GM04503 (cell line): ENCODE measurements around the gene LAMC1.
"Not testable (repeated sequence)": the region's sequence is repeated elsewhere in the genome, so short reads cannot be mapped to it uniquely, and the experiment has no call there.

ENCODE experiments used
- DNase-seq: peaks from one replicate; pipeline ENCODE4 v3.0.0-alpha.2; 2012; ENCODE audit warnings: low read depth

Gene LAMC1

GRCh38 chr1:183150032-183150431 is 126.8 kb downstream of the LAMC1 start:
- DNase-seq: not testable (repeated sequence)

DNA sequence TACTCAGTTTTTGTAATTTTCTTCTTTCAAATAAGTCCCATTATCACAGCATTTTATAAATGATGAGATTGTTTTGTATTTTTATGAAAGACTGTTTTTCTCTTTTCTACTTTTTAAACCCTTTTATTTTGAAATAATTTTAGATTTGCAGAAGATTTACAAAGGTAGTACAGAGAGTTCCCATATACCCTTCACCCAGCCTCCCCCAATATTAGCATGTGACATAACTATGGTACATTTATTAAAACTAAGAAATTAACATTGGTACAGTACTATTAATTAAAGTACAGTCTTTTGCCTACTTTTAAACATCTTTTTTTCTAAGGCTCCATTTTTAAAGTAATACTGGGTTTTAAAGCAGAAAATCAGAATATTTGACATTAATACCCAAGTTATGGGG is 127.2 kb downstream of the LAMC1 start:
- DNase-seq: no peak

DNA sequence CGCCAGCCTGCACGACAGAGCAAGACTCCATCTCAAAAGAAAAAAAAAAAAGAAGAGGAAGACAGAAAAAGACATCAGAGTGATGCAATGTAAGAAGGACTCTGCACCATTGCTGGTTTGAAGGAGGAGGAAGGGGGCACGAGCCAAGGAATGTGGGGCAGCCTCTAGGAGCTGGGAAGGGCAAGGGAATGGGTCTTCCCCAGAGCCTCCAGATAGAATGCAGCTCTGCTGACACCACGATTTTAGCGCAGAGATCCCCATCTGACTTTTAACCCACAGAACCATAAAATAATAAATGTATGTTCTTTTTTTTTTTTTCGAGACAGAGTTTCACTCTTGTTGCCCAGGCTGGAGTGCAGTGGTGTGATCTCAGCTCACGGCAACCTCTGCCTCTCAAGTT is 129.0 kb downstream of the LAMC1 start:
- DNase-seq: no peak

- no peak for DNase-seq
Observed at GRCh38 chr1:183155939-183156338, 132.7 kb downstream of the LAMC1 start.

DNA sequence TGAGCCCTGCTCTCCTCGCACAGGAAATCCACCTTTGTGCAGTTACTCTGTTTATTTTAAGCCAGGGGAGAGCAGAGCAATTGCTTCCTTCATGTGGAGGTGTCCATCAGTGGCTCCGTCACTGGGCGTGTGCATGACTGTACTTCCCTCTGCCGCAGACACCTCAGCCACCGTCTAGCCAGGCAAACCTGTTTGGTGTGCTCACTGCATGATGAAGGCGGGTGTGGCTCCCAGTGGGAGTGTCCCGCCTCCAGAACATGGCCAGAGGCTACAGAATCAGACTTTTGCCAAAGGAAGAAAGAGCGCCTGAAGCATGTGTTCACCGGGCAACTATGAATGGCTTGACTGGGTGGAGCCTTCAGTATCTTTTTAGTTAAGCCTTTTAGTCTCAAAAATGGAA is 136.7 kb downstream of the LAMC1 start:
- no peak for DNase-seq

- DNase-seq: no peak
Observed at GRCh38 chr1:183161391-183161790, 138.2 kb downstream of the LAMC1 start.

- peak; percentile 17 for DNase-seq
Observed at GRCh38 chr1:183163316-183163715, 140.1 kb downstream of the LAMC1 start.

DNA sequence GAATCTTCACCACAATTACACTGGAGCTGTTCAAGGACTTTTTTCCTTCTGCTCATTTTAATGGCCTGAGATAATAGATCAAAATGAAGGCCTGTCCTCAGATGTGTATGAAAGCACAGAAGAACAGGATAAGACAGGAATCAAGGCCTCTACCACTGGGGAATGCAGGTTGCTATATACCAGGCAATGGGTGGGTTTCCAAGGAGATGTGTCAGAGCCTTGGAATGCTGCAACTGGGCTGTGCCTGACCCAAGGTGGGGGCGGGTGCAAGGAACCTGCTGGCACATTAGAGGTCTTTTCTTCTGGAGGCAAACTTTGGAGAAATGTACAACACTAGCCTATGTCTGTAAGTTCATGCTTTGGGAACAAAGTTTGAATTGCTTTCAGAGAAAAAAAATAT is 141.1 kb downstream of the LAMC1 start:
- no peak for DNase-seq

- DNase-seq: no peak
Observed at GRCh38 chr1:183164963-183165362, 141.7 kb downstream of the LAMC1 start.

GRCh38 chr1:183165456-183165855 is 142.2 kb downstream of the LAMC1 start:
- no peak for DNase-seq

DNA sequence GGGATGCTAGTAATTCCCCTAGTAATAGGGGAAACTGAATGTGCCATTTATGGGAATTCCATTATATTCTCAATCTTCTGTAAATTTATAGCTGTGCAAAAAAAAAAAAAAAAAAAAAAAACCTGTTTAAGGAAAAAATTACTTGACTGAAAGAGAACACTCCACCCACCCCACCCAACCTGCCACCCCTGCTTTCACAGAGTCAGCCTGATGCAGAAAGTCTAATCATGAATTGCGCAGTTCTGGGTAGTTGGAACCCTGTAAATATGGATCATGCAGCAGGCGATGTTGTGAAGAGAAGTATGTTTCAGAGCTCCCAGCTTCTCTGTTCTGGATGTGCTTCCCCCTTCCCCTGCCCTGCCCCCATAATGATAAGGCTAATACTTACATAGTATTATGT is 143.2 kb downstream of the LAMC1 start:
- no peak for DNase-seq

DNA sequence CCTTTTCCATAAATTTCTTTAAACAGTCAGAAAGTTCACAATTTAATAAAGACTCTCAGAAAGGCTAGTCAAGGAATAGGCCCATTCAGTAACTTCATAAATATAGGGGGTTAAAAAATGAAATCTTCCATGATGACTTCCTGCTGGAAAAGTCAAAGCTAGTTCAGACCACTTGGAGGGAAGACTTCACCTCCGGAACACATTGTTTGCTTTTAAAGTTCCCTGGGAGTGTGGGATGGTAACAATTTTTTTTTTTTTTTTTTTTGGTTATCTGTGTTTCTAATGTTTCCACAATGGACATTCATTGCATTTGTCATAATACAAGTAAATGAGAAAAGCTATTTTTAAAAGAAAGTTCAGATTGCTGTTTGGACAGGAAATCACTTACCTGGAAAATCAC is 144.5 kb downstream of the LAMC1 start:
- no peak for DNase-seq

DNA sequence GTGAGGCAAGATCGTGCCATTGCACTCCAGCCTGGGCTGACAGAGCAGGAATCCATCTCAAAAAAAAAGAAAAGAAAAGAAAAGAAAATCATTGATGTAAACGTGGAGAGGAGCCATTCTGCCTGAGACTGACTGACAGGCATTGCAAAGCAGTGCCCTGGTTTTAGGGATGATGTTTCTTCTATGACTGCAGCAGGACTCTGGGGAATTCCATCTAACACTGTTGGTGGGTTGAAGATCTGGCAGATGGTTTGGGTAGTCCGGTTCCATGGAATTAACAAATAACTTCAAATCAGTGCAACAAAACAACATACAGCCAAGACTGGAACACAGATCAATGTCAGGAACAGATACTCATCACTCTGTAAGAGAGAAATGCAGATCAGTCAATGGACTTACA is 145.1 kb downstream of the LAMC1 start:
- DNase-seq: no peak

DNA sequence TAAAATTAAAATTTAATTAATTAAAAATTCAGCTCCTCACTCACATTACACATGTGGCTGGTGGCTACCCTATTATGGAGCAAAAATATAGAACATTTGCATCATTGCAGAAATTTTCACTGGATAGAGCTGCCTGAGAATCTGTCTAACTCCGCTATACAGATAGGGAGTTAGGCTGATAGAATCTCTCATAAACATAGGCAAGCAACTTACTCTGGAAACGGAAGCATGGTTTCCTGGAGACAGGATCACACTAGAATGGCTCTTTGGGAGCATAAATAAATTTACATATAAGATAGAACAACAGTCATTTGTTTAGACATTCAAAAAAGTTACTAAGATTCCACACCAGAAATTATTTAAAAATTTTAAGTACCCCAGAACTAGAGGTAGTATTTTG is 150.6 kb downstream of the LAMC1 start:
- DNase-seq: no peak

- no peak for DNase-seq
Observed at GRCh38 chr1:183175631-183176030, 152.4 kb downstream of the LAMC1 start.

- DNase-seq: peak; percentile 11
Observed at GRCh38 chr1:183178545-183178944, 155.3 kb downstream of the LAMC1 start.

DNA sequence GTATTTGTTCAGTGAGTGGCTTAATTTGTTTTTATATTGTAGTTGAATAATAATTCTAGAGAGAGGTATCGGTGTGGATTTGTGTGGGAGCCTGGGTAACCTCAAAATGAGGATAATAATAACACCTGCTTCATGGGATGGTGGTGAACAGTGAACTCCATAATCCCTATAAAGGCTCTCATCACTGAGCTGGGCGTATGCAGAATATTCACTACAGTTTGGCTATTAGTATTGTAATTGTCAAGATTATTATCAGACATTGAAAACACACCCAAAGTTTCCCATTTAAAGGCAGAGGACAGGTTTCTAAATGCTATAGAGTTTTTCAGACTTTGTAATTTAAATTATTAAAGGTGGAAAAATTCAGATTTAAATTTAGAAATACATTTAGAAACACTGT is 155.8 kb downstream of the LAMC1 start:
- DNase-seq: no peak

DNA sequence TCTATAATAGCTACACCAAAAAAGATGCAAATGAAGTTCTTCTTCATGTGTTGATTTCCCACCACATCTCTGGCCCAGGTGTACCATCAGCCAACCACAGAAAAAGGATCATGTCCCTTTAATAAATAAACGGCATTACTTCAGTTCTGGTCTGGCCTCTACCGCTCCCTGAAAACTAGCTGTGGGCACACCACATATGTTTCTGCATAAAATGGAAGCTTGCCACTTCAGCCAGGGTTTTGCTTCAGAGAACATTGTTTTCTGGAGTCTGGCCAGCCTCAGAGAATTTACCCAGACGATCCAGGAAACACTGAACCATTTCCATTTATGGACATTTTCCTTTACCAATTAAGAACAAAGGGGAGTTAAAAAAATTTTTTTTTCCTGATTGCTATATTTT is 157.0 kb downstream of the LAMC1 start:
- peak; percentile 65 for DNase-seq

DNA sequence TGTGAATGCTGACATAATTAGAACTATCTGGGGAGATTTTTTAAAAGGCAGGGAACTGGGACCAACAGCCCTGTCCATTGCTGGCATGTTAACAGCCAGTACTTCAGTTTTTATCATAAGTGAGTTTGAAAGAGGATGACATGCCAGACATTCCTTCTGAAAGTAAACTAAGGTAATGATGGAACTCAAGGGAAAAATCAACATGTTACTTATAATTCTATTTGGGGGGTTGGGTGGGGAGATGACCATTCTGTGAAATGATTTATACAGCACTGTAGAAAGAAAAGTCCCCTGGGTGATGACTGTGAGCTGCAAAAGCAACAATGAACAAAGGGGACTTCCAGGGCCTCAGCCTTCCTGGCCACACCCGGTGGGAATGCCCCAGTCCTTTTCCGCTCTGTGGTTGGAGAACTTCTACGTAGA is 157.4 kb downstream of the LAMC1 start:
- peak; percentile 50 for DNase-seq

DNA sequence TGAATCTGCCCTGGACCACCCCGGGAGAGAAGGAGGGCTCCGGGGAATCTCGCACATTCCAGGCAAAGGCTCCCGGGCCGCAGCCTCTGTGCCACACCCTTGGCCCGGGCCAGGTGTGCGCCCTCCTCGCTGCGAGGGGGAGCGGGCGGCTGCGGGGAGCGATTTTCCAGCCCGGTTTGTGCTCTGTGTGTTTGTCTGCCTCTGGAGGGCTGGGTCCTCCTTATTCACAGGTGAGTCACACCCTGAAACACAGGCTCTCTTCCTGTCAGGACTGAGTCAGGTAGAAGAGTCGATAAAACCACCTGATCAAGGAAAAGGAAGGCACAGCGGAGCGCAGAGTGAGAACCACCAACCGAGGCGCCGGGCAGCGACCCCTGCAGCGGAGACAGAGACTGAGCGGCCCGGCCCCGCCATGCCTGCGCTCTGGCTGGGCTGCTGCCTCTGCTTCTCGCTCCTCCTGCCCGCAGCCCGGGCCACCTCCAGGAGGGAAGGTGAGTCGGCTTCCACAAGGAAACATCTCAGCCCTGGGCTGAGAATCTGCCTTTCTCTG is 162.8 kb downstream of the LAMC1 start, which contains the start of gene LAMC2:
LAMC2 (plus strand) TSS at position 324 of the 550 bp plus-strand sequence; CDS start at position 413, 89 bp downstream.
- DNase-seq: no peak

DNA sequence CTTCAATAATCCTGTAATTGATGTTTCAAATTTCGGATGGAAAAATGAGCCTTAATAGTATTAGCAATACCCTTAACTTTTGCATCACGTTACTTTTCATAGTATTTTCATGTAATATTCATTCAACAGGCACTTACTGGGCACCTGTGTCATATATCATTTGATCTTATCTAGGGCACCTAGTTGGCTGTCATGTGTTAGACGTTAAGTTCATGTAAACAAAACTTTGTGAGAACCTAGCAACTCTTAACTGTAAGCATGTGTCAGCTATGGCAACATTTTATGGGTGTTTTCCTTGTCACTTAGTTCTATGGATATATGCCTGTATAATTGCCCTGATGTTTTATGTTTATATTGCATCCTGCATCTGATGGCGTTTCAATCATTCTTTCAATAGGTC is 163.6 kb downstream of the LAMC1 start:
- no peak for DNase-seq

- no peak for DNase-seq
Observed at GRCh38 chr1:183188240-183188639, 165.0 kb downstream of the LAMC1 start.

DNA sequence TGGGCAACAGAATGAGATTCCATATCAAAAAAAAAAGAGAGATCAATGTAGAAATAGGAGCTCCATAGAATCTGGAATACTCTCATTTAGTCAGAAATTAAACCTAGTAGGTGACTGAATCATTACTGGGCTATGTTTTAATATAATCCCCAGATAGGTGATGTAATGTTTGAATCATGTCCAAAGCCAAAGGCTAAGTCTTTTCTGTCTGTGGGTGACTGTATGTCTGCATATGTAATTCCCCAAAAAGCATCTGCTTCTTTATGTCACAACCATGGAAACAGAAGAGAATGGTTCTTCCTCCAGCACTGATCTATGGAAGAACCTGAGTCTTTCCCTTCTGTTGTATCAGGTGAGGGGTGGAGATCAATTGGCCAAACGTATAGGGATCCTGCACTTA is 168.6 kb downstream of the LAMC1 start:
- peak; percentile 51 for DNase-seq

DNA sequence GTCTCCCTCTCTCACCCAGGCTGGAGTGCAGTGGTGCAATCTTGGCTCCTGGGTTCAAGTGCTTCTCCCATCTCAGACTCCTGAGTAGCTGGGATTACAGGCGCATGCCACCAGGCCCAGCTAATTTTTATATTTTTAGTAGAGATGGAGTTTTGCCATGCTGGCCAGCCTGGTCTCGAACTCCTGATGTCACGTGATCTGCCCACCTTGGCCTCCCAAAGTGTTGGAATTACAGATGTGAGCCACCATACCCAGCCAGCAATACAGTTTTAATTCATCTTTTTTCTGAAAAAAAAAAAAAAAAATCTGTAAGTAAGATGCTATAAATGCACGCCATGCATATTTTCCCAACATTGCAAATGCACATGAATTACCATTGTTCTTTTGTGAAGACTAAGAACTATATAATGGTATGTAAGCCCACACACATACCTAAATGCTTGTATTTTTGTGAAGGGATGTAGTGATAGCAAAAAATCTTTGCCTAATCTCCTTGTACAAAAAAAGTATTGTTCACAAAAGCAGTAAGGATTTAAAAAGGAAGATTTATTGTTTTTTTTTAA is 170.8 kb downstream of the LAMC1 start:
- no peak for DNase-seq
